HG03354 (cell line): ENCODE data around the gene CRHR2.

Experiments
- ATAC-seq: cut with Tn5 transposase; IDR thresholded peaks from one replicate; pipeline ENCODE4 v1.9.1; 2021; ENCODE audit warnings: mild to moderate bottlenecking; ENCODE audit not compliant: unreplicated experiment, poor library complexity, severe bottlenecking

The CRHR2 gene

DNA sequence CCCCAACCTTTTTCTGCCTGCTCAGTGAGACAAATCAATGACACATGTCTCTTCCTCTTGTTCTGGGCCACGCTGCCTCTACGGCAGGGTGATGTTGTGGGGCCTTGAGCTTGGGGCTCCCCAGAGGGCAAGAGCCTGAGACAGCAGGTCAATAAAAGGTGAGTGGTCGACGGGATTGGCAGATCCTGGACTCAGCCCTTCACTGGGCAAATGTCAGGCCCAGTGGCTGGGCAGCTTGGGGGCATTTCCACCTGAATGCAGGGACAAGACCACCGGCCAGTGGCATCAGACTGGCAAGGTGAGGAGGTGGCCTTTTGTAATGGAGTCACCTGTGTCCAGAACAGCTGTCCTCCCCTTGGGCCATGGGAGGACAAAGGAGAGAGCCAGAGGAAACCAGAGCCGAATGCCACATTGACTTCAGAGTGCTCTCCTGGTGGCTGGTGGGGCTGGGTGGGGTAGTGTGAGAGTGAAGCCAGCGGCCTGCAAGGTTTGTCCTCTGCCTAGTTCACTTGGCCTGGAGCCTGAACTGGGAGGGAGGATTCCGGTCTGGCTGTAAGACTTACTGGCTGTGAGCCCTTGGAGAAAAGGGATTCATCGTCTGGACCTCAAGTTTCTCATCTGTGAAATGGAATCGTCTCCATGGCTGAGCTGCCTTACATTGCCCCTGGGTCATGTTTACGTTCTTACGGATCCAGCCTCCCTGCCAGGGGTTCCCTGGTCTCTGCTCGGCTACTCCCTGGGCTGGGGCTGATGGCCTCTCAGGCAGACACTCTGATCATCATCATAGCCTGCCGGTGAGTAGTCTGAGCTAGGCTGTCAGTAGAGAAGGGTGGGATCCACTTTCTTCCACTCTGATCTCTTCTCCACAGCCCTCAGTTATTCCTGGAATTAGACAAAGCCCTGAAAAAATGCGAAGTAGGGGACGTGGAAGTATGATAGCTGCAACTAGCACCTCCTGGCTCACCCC lies 25.4 kb upstream of the CRHR2 start:
- no peak for ATAC-seq

DNA sequence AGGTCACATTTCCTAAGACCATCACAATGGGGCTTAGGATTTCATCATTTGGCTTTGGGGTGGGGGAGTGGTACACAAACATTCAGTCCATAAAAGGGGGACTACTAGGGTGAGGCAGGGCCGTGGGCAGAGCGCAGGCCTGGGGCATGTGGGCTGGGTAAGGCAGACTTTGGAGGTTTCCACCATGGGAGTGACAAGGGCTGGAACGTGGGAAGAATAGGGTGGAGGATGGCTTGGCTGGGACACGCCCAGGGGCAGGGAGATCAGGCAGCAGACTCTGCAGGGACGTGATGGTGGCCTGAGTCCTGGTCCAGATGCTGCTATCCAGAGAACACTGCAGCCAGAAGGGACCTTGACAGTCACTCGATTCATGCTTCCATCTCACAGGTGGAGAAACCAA lies 24.7 kb upstream of the CRHR2 start:
- no peak for ATAC-seq

DNA sequence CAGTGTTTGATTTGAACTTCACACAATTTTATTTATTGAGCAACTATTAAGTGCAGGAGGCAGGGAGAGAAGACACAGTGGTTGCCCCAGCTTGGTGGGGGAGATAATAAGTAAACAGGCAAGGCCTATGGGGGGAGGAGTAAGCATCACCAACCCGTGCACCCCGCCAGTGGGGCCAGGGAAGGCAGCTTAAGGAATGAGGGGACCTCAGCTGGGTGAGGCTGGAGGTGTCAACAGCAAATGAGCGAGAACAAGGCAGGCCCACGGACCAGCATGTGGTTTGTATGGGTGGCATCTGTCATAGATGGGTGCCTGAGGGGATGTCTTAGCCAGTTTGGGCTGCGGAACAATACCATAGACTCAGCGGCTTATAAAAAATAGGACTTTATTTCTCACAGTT lies 24.1 kb upstream of the CRHR2 start:
- no peak for ATAC-seq

DNA sequence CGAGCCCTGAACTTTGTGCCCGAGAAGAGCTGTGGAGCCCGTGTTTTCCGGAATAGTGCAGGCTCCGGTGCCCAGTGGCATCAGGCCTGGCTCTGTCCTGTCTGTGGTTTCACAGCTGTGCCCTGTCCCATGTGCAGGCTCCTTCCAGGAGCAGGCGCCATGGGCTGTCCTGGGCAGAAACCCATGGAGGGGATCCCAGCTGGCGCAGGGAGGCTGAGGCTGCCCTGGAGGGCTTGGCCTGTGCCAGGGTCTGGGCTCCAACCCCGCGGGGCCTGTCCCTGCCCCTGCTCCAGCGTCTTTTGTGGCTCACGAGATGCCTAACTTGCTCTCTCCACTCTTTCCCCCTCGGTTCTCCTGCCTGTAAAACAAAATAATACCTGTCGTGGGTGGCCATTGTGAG lies 23.3 kb upstream of the CRHR2 start:
- no peak for ATAC-seq

DNA sequence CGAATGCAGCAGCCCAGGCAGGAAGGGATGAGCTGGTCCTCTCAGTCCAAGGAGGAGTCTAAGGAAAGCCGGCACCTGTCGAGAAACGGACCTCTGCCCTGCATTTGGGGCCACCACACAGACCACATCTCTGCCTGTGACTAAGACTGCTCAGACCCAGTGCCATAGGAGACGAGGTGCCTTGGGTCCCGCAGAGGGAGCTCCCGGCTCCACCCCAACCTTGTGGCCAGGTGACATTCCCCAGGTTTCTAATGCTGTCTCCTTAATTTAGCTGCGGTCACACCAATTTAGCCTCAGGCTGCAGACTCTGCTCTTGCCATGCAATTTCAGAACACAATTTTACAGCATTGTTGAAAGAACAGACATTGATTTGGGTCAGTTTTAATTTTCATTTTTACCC lies 22.8 kb upstream of the CRHR2 start:
- ATAC-seq: no peak

DNA sequence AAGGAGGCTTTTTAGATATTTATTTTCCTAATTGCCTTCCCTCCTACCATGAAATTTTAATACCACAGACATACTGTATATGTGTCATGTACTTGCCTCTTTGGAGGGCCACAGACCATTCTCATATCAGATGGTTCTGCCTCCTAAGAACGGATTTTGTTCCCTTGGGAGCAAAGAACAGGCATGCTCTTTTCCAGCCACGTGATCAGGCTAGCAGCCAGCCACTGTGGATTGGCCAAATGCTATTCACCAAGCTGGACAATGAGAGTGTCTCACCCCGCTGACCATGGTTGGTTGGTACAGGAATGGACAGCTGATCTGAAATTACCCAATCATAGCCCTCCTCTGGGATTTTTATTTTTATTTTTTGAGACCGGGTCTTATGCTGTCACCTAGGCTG lies 21.5 kb upstream of the CRHR2 start:
- no peak for ATAC-seq

DNA sequence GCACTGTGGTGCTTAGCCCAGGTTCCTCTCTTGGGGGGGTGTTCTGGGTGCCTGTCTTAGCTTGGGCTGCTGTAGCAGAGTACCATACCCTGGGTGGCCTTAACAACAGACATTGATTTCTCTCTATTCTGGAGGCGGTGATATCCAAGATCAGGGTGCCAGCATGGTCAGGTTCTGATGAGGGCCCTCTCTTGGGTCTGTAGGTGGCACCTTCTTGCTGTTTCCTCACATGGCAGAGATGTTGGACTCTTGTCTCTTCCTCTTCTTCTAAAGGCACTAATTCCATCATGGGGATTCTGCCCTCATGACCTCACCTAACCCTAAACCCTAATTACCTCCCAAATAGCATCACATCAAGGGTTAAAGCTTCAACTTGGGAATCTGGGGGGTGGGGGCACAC lies 19.9 kb upstream of the CRHR2 start:
- no peak for ATAC-seq

DNA sequence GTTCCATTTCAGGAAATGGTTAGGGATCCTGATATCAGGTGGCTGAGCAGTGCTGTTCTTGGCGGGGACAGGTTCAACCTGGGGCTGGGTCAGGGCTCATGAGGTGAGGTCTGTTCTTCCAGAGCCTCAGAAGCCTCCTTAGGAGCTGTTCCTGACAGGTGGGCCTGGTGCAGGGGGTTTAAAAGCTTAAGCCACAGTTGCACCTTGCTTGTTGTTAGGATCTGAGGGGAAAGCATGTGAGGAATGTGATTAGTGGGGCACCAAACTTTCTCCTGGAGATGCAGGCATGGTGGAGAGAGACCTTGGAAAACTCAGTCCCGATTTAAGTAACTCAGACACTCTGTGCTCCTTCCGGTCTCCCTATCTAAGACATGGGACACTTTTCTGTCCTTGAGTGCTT lies 18.7 kb upstream of the CRHR2 start:
- no peak for ATAC-seq

DNA sequence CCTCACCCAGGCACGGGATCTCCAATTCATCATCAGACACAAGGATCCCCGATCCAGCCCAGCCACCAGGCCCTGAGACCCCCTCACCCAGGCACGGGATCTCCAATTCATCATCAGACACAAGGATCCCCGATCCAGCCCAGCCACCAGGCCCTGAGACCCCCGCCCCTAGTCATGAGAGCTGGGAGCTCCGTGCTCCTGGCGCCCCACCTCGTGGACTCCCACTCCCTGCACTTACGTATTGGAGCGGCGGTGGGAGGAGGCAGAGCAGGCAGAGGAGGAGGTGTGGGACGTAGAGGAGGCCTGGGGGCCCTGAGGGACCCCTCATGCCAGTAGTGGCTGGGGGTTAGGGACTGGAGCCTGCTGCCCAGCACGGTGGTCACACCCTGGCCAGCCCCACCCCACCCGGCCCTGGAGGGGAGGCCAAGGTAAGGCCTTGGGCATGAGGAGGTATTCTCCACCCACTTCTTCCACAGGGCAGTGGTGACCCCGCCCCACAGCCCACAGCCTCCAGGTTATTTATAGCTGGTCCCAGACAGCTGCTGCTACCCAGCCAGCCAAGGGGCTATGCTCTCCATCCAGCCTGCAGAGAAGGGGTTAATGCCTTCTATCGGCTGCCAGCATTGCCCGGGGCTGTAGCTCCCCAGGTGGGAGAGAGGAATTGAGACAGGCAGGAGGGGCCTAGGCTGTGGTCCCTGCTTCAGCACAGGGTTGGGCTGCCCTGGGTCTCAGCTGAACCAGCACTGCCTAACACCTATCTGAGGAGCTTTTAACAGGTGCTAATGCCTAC lies 17.6 kb upstream of the CRHR2 start:
- no peak for ATAC-seq

DNA sequence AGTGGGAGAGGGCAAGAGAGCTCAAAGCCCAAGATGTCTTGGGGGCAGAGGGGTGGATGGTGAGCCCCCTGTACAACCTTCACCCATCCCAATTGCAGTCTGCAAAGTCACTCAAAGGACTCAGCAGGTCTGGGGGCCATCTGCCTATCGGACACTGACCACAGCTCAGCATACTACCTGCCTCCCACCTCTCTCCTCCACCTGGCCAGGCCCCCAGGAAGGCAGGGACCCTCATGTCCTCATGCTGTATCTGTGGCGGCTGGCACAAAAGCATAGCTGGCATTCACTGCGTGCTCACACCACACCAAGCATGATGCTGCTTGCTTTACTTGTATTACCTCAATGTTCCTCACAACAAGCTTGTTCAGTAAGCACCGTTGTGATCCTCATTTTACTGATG lies 16.2 kb upstream of the CRHR2 start:
- no peak for ATAC-seq

DNA sequence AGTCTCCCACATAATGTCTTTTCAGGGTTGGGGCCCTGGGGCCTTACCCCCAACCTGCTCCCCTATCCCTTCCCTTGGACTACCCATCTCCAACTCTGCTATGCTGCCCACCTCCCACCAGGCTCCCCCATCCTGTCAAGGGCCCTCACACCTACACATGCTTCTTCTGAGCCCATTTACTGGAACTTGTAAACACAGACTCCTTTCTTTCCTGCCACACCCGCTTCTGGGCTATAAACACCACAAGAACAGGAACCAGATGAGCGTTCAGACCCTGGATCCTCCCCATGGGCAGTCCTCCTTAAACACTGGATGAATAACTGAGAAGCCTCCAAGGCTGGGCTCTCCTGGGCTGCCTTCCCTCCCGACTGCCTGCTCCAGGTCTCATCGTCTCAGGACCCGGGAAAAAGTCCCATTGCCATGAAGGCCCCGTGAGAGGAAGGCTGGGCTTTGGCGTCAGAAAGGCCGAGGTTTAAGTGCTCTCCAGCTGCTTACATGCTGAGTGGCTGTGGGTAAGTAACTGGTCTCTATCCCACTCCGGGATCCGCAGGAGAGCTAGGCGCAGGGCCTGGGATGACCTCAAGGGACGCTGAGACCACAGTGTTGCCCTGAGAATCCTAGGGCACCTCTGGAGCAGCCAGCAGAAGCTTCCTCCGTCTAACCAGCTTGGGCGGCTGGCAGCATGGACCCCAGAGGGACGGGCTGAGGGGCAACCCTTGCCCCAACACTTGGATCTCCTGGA lies 15.6 kb upstream of the CRHR2 start:
- ATAC-seq: no peak

DNA sequence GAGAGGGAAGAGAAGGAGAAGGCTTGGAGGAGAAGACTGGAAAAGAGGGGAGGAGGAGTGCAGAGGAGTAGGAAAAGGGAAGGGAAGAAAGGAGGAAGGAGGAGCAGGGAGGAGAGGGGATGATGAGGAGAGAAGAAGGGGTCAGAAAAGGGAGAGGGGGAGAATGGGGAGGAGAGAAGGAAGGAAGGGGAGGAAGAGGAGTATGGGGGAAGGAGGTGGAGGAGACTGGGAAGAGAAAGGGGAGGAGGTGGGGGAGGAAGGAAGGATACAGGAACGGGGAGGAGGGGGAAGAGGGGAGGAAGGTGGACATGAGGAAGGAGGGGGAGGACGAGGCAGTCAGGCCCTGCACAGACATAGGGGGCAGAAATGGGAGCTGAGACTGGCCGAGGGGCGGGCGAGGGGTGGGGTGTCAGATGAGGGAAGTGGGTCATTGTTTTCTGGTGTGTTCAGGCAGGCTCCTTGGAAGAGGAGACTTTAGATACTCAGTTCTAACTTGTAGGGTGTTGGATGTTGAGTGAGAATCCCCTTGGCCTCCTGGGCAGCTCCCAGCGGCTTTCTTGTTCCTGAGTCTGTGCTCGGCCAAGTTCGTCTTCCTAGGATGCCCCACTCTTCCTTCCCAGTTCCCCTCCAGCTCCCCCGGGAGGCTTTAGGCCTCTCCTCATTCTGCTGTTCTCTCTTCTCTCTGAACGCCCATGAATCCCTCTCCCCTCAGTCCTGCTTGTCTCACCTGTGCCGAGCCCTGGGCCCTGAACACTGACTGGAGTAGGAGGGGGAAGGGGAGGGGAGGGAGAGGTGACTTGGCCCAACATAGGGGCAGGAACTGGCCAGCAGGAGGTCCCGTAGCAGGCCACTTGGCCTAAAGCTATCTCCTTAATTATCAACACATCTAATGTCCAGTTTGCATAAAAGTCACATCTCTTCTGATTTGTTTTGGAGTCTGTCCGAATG lies 12.8 kb upstream of the CRHR2 start:
- ATAC-seq: no peak

DNA sequence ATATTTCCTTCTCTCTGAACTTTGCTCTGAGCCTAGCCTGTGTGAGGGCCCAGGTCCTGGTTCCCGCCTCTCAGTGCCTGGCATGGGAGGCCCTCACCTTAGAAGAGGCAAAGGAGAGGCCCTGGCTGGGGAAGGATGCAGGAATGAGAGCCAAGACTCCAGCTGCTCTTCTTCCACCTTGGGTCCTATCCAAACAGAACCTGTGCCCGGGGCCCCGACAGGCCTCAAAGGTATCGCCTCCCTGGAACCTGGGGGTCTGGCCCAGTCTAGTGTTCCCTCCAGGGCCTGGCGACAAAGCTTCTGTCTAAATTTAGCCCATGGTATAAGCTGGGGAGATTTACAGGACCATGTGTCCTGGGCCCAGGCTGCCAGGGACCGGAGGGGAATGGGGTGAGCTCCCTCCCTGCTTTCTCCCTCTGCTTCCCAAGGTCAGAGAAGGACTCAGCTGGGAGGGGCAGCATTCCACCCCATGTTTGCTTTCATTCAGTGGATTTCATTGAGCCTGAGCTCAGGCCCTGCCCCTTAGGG lies 12.0 kb upstream of the CRHR2 start:
- no peak for ATAC-seq

DNA sequence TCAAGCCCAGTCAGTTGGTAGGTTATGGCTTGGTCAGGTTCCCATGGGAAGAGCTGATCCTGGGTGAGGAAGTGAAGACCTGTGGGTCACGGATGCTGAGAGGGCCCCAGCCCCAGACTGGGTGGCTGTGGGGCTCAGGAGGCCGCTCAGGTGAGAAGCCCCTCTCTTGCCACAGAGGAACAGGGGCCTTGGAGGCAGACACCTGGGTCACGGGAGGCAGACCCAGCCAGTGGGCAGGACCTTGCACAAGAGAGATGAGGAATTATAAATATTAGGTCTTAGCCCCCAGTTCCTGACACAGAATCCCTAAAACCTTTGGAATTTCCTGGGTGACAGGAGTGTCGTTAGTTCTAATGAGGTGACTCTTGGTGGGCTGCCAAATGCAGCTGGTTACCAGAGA lies 10.6 kb upstream of the CRHR2 start:
- ATAC-seq: no peak

DNA sequence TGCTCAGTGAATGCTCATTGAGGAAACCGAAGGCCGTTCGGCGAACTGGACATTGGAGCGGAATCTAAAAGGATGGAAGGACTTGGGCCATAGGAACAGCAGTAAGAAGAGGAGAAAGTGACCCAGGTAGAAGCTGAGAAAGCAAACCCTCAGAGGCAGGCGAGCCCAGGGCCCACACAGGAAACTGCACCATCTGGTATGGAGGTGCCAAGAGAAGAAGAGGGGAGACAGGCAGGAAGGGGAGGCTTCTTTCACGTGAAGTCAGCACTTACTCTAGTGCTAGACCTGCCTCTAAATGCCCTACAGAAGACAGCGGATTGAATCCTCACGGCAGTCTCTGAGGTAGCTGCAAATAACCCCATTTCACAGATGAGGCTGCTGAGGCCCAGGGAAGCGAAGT lies 10.2 kb upstream of the CRHR2 start:
- ATAC-seq: no peak

DNA sequence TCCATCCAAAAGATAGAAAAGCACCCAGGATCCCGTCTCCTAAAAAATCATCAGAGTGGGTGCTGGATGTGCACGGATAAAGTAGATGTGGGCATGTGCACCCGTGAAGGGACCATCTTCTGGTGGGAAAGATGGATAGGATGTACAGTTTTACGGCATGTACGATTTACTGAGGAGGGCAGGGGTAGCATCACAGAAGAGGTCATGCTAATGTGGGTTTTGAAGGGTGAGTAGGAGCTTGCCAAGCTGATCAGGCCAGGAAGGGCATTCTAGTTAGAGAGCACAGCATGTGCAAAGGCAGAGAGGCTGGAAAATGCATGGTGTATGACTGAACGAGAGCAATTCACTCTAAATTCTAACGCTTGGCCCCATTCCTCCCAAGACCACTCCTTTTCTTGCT lies 7.8 kb upstream of the CRHR2 start:
- ATAC-seq: no peak

DNA sequence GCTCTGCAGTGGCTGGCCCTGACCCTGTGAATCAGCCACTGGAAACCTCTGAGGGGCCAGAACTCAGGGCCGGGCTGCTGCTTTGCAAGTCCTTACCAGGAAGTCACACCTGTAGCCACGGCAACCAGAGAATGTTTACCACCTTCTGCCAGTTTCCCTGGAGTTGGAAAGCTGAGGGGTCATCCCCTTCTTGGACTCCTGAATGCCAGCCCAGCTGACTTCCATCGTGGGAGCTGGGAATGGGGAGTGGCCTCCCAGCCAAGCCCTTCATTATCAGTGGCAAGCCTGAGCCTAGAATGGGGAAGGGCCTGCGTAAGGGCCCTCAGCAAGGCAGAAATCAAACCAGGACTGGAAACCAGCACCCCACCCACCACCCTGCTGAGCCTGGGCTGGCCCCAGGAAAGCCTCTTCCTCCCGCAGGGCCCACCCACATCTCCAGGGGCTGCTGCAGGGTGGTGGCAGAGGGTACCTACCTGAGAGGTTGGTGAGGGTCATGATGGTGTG lies 6.5 kb upstream of the CRHR2 start:
- no peak for ATAC-seq

DNA sequence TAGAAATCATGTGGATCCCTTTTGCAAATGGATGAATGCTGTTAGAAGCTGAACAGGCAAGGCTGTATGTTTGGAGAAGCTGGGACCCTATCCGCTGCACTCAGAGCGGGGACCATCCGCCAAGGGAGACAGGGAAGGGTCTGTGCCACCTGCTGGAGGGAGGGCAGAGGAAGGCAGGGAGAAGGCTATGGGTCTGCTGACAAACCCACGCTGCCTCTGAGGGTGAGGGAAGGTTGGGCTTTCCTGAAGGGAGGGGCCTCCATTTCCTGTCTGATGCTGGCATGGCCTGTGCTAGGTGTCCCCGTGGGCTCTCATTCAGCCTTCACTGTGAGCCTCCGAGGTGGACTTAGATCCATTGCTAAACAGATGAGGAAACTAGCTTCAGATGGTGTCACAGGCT lies 5.3 kb upstream of the CRHR2 start:
- ATAC-seq: no peak

DNA sequence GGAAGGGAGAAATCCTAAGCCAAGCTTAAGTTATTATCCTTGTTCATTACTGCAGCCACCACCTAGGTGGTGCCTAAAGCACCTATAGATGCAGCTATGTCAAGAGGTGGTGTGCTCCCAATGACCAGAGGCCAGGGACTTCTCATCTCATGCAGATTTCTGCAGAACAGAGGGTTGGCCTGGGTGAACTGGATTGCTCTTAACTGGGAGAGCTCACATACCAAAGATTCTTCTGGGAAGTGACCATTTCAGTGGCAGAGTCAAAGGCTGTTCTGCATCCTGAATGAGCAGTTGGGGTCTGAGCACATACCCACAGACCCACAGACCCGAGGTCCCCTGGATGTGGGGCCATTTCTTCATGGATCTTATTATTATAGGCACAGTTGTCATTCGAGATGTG lies 2.1 kb upstream of the CRHR2 start:
- no peak for ATAC-seq
